A549 (cell line): ENCODE measurements around the gene LIN9.

Experiments used
- CBX2 ChIP-seq: fragments of 200-600 bp; sonication (generic); IDR thresholded peaks from 2 replicates; pipeline ENCODE4 v1.6.1; 2016; ENCODE audit warnings: low read depth, mild to moderate bottlenecking, borderline replicate concordance
- CHD4 ChIP-seq: fragments of 200-600 bp; sonication (generic); IDR thresholded peaks from 2 replicates; pipeline ENCODE4 v1.6.1; 2016; ENCODE audit warnings: antibody characterized with exemption, mild to moderate bottlenecking, borderline replicate concordance
- CTCF ChIP-seq: fragments of >200 bp; sonication (Bioruptor Twin); formaldehyde crosslinking; IDR thresholded peaks from 3 replicates; pipeline ENCODE4 v1.5.1; 2016
- FOSL2 ChIP-seq, 2 experiments: fragments of 450-650 bp in 1 of 2; fragments of >200 bp in 1 of 2; sonication (Bioruptor Twin) in 1 of 2; formaldehyde crosslinking; IDR thresholded peaks; 2 replicates each; pipeline versions ENCODE4 v1.5.0 to v1.6.1; 2016 to 2020; ENCODE audit warnings: mild to moderate bottlenecking in 1 of 2, moderate library complexity in 1 of 2
- MAX ChIP-seq: IDR thresholded peaks from 2 replicates; pipeline ENCODE4 v1.6.1; 2012
- PBX3 ChIP-seq: IDR thresholded peaks from 2 replicates; pipeline ENCODE4 v1.6.1; 2012
- POLR2A ChIP-seq: IDR thresholded peaks from 2 replicates; pipeline ENCODE4 v1.6.1; 2012; ENCODE audit warnings: mild to moderate bottlenecking, low read length
- RAD21 ChIP-seq, 2 experiments: fragments of >200 bp in 1 of 2; sonication (Bioruptor Twin) in 1 of 2; formaldehyde crosslinking in 1 of 2; IDR thresholded peaks in 1 of 2; conservative IDR thresholded peaks in 1 of 2; 2 replicates in 1 of 2; 3 replicates in 1 of 2; pipeline ENCODE4 v1.6.1; 2012 to 2018; ENCODE audit warnings: inconsistent platforms in 1 of 2
- USF2 ChIP-seq: fragments of 450-650 bp; IDR thresholded peaks from 2 replicates; pipeline ENCODE4 v1.6.1; 2014; ENCODE audit warnings: antibody characterized with exemption

GRCh38 chr1:226203240-226203639 is 105.7 kb downstream of the LIN9 start:
- TF ChIP-seq CHD4 (no peak), CTCF (no peak), POLR2A (no peak), FOSL2 (IDR thresholded peaks at IDR 0.05) (no peak), FOSL2 (CRISPR knock-in tag; IDR thresholded peaks at IDR 0.05) (no peak), CBX2 (no peak), RAD21 (conservative IDR thresholded peaks at IDR 0.05 in 1 of 2, IDR thresholded peaks at IDR 0.05 in 1 of 2) (no peak), PBX3 (no peak), MAX (no peak), USF2 (no peak)
